HG03108 (cell line): ENCODE data around the gene FRMD4A.
"Not testable (repeated sequence)": the region's sequence is repeated elsewhere in the genome, so short reads cannot be mapped to it uniquely, and the experiment has no call there.

Experiments used
- ATAC-seq: cut with Tn5 transposase; IDR thresholded peaks from one replicate; pipeline ENCODE4 v1.9.1; 2021; ENCODE audit warnings: moderate library complexity; ENCODE audit not compliant: unreplicated experiment

Gene FRMD4A

GRCh38 chr10:14158575-14158974 lies 172.1 kb downstream of the FRMD4A start:
- ATAC-seq = no peak

- no peak for ATAC-seq
Measured at GRCh38 chr10:14156104-14156503, 174.6 kb downstream of the FRMD4A start.

GRCh38 chr10:14153570-14154055 lies 177.1 kb downstream of the FRMD4A start:
- no peak for ATAC-seq

GRCh38 chr10:14151571-14151970 lies 179.2 kb downstream of the FRMD4A start:
- no peak for ATAC-seq

- ATAC-seq = no peak
Measured at GRCh38 chr10:14150526-14150925, 180.2 kb downstream of the FRMD4A start.

- no peak for ATAC-seq
Measured at GRCh38 chr10:14146501-14146900, 184.2 kb downstream of the FRMD4A start.

GRCh38 chr10:14146025-14146424 lies 184.7 kb downstream of the FRMD4A start:
- ATAC-seq = no peak

GRCh38 chr10:14144451-14144850 lies 186.3 kb downstream of the FRMD4A start:
- no peak for ATAC-seq

- no peak for ATAC-seq
Measured at GRCh38 chr10:14142606-14143250, 188.0 kb downstream of the FRMD4A start.

- ATAC-seq = no peak
Measured at GRCh38 chr10:14141283-14141682, 189.4 kb downstream of the FRMD4A start.

- ATAC-seq = no peak
Measured at GRCh38 chr10:14137391-14137790, 193.3 kb downstream of the FRMD4A start.

GRCh38 chr10:14135196-14135595 lies 195.5 kb downstream of the FRMD4A start:
- not testable (repeated sequence) for ATAC-seq

- no peak for ATAC-seq
Measured at GRCh38 chr10:14134275-14134674, 196.4 kb downstream of the FRMD4A start.

- ATAC-seq = no peak
Measured at GRCh38 chr10:14131261-14131960, 199.3 kb downstream of the FRMD4A start.

- no peak for ATAC-seq
Measured at GRCh38 chr10:14129770-14130169, 201.0 kb downstream of the FRMD4A start.

GRCh38 chr10:14128519-14128918 lies 202.2 kb downstream of the FRMD4A start:
- ATAC-seq = no peak

GRCh38 chr10:14126697-14127440 lies 203.9 kb downstream of the FRMD4A start:
- ATAC-seq = no peak

- ATAC-seq = no peak
Measured at GRCh38 chr10:14125564-14125963, 205.2 kb downstream of the FRMD4A start.

- ATAC-seq = no peak
Measured at GRCh38 chr10:14124941-14125340, 205.8 kb downstream of the FRMD4A start.

- no peak for ATAC-seq
Measured at GRCh38 chr10:14123139-14123538, 207.6 kb downstream of the FRMD4A start.

GRCh38 chr10:14120812-14121211 lies 209.9 kb downstream of the FRMD4A start:
- no peak for ATAC-seq

GRCh38 chr10:14118953-14119352 lies 211.8 kb downstream of the FRMD4A start:
- ATAC-seq = no peak
